Hepatocyte (in vitro differentiated cells): Measurements from ENCODE around the gene TSPO2. TPM values are rescaled to one million over a fixed set of nuclear protein-coding genes. Genes with fewer than 3 reads are reported as not detected.

Experiments
- DNase-seq: peaks from one replicate; pipeline ENCODE4 v3.0.0-alpha.2; 2016; ENCODE audit warnings: low spot score
- H2AFZ ChIP-seq: fragments of 200-600 bp; sonication (generic); 2 replicates; pipeline ENCODE4 v1.6.0; 2016; ENCODE audit warnings: antibody characterized with exemption, mild to moderate bottlenecking
- H3K27ac ChIP-seq: fragments of 200-600 bp; sonication (generic); 2 replicates; pipeline ENCODE4 v1.5.1; 2016; ENCODE audit warnings: mild to moderate bottlenecking
- H3K27me3 ChIP-seq: fragments of 200-600 bp; sonication (generic); 2 replicates; pipeline ENCODE4 v1.6.1; 2016
- H3K36me3 ChIP-seq: fragments of 200-600 bp; sonication (generic); replicated peaks from 2 replicates; pipeline ENCODE4 v1.5.1; 2016; ENCODE audit warnings: low read depth; ENCODE audit not compliant: insufficient read depth
- H3K4me1 ChIP-seq: fragments of 200-600 bp; sonication (generic); 2 replicates; pipeline ENCODE4 v1.5.1; 2016; ENCODE audit warnings: mild to moderate bottlenecking, moderate library complexity; ENCODE audit not compliant: insufficient read depth
- H3K4me2 ChIP-seq: fragments of 200-600 bp; sonication (generic); 2 replicates; pipeline ENCODE4 v1.6.0; 2016
- H3K4me3 ChIP-seq: fragments of 200-600 bp; sonication (generic); 2 replicates; pipeline ENCODE4 v1.5.1; 2016; ENCODE audit warnings: mild to moderate bottlenecking
- H3K79me2 ChIP-seq: fragments of 200-600 bp; sonication (generic); 2 replicates; pipeline ENCODE4 v1.6.0; 2017; ENCODE audit warnings: mild to moderate bottlenecking
- H3K9me2 ChIP-seq: fragments of 200-600 bp; sonication (generic); replicated peaks from 2 replicates; pipeline ENCODE4 v1.6.0; 2017; ENCODE audit warnings: mild to moderate bottlenecking; ENCODE audit not compliant: insufficient read depth
- H3K9me3 ChIP-seq: fragments of 200-600 bp; sonication (generic); 2 replicates; pipeline ENCODE4 v1.5.1; 2016; ENCODE audit warnings: low read depth, mild to moderate bottlenecking
- H4K20me1 ChIP-seq: fragments of 200-600 bp; sonication (generic); 2 replicates; pipeline ENCODE4 v1.6.0; 2016; ENCODE audit warnings: mild to moderate bottlenecking; ENCODE audit not compliant: insufficient read depth, poor library complexity, severe bottlenecking
- CTCF ChIP-seq: fragments of 200-600 bp; sonication (generic); IDR thresholded peaks from 2 replicates; pipeline ENCODE4 v1.5.1; 2016; ENCODE audit warnings: antibody characterized with exemption, mild to moderate bottlenecking; ENCODE audit not compliant: poor library complexity
- EZH2 ChIP-seq: fragments of 200-600 bp; sonication (generic); IDR thresholded peaks from 2 replicates; pipeline ENCODE4 v1.6.1; 2016; ENCODE audit warnings: antibody characterized with exemption, mild to moderate bottlenecking, borderline replicate concordance
- EZH2phosphoT487 ChIP-seq: fragments of 200-600 bp; sonication (generic); IDR thresholded peaks from one replicate; pipeline ENCODE4 v1.6.1; 2018; ENCODE audit warnings: antibody characterized with exemption, mild to moderate bottlenecking, low read depth, moderate library complexity; ENCODE audit not compliant: unreplicated experiment, severe bottlenecking
- WGBS: methylation state at CpG from one replicate; pipeline ENCODE4 v1.1.6; 2016; ENCODE audit warnings: low lambda C conversion rate; ENCODE audit errors: missing lambda C conversion rate; 5-methylcytosine and 5-hydroxymethylcytosine counted together
- polyA plus RNA-seq: library from polyadenylated mRNA; unstranded; fragments of >200 nt; fragmentation: Nextera tagmentation; extraction: Ambion mirVana; gene quantifications from 2 replicates; pipeline ENCODE4 v1.2.1, GENCODE V29; 2016
- total RNA-seq: library from RNA; depleted of rRNA; stranded (reverse); fragments of >200 nt; gene quantifications from 2 replicates; pipeline ENCODE4 v1.2.3, GENCODE V29; 2014

Gene TSPO2
- total and polyA plus RNA-seq, 2 experiments from 2014 or later, result 0.27 to 0.36 TPM

- DNase-seq, result no peak
- Histone ChIP-seq H3K79me2 (peaks cover 79% of the 10 kb centered on the region), H3K9me2 (no peaks in the 10 kb centered on the region), H3K4me3 (no peak overlapping the region), H3K9me3 (no peaks in the 10 kb centered on the region), H3K36me3 (no peaks in the 10 kb centered on the region), H2AFZ (no peak overlapping the region), H4K20me1 (peaks cover 19% of the 10 kb centered on the region), H3K4me1 (no peaks in the 10 kb centered on the region), H3K27ac (no peak overlapping the region), H3K27me3 (no peaks in the 10 kb centered on the region), H3K4me2 (no peak overlapping the region)
- TF ChIP-seq CTCF (no peak), EZH2 (no peak), EZH2phosphoT487 (no peak)
These were observed 40.8 kb downstream of the TSPO2 start for GRCh38 chr6:41083072-41083471.

GRCh38 chr6:41085182-41085581 is 42.9 kb downstream of the TSPO2 start:
- Histone ChIP-seq H3K36me3 (no peaks in the 10 kb centered on the region), H3K27ac (no peak overlapping the region), H3K4me2 (no peak overlapping the region), H3K27me3 (no peaks in the 10 kb centered on the region), H3K9me3 (no peaks in the 10 kb centered on the region), H3K4me3 (no peak overlapping the region), H3K9me2 (no peaks in the 10 kb centered on the region), H3K4me1 (no peaks in the 10 kb centered on the region), H2AFZ (no peak overlapping the region), H4K20me1 (no peaks in the 10 kb centered on the region), H3K79me2 (peaks cover 61% of the 10 kb centered on the region)
- TF ChIP-seq CTCF (no peak), EZH2phosphoT487 (no peak), EZH2 (no peak)
- DNase-seq, result no peak

- no peaks in the 10 kb centered on the region for H3K4me1 ChIP-seq
- no peak overlapping the region for H3K4me3 ChIP-seq
- H3K9me3 ChIP-seq, result no peaks in the 10 kb centered on the region
- H3K79me2 ChIP-seq, result peaks cover 36% of the 10 kb centered on the region
- no peaks in the 10 kb centered on the region for H3K27me3 ChIP-seq
- no peak overlapping the region for H3K4me2 ChIP-seq
- H3K36me3 ChIP-seq, result peaks cover 13% of the 10 kb centered on the region
- DNase-seq, result no peak
- H4K20me1 ChIP-seq, result no peaks in the 10 kb centered on the region
- WGBS, result 98% methylated on average over 4 of the region's 4 CpGs
- H2AFZ ChIP-seq, result no peak overlapping the region
- TF ChIP-seq EZH2phosphoT487 (no peak), CTCF (no peak), EZH2 (no peak)
- no peaks in the 10 kb centered on the region for H3K9me2 ChIP-seq
- no peak overlapping the region for H3K27ac ChIP-seq
These were observed 46.2 kb downstream of the TSPO2 start for GRCh38 chr6:41088451-41088850.
